IMR-90 (cell line): ENCODE data around the gene ARID4A. TPM values are rescaled to one million over a fixed set of nuclear protein-coding genes. Genes with fewer than 3 reads are reported as not detected.

Source experiments
- ATAC-seq: fragments of 200-7000 bp; cut with Tn5 transposase; 2 replicates; pipeline ENCODE4 v1.9.1; 2020; ENCODE audit warnings: low read depth, mild to moderate bottlenecking, moderate library complexity
- BruUV-seq: library from RNA; stranded (reverse); fragments of 400-500 nt; replicated peaks from 2 replicates; lab custom pipeline; 2021; lab: Mats Ljungman, UMichigan
- CTCF ChIA-PET: fragments of 300-600 bp; formaldehyde crosslinking; extraction: SDS; loops from one replicate; lab custom pipeline; 2021; ENCODE audit warnings: antibody characterized with exemption; lab: Yijun Ruan, JAX
- POLR2A ChIA-PET: fragments of 300-600 bp; sonication (Branson Sonifier 250); formaldehyde crosslinking; loops from one replicate; lab custom pipeline; 2022; ENCODE audit warnings: antibody characterized with exemption; ENCODE audit not compliant: unreplicated experiment; lab: Charles Lee
- DNase-seq: peaks from one replicate; pipeline ENCODE4 v3.0.0; 2013
- H2AFZ ChIP-seq: replicated peaks from 2 replicates; pipeline ENCODE3; 2013; ENCODE audit warnings: low read length, mild to moderate bottlenecking; ENCODE audit not compliant: poor library complexity
- H2AK5ac ChIP-seq: 2 replicates; pipeline ENCODE4 v1.6.1; 2013; ENCODE audit warnings: low read depth, low read length, inconsistent platforms
- H2AK9ac ChIP-seq: replicated peaks from 2 replicates; pipeline ENCODE3; 2013; ENCODE audit warnings: mild to moderate bottlenecking, low read depth, low read length, moderate library complexity; ENCODE audit not compliant: poor library complexity
- H2BK120ac ChIP-seq: 2 replicates; pipeline ENCODE4 v1.6.1; 2013; ENCODE audit warnings: low read depth, low read length, inconsistent platforms
- H2BK15ac ChIP-seq: 3 replicates; pipeline ENCODE4 v1.6.1; 2013; ENCODE audit warnings: low read depth, low read length, inconsistent platforms
- H2BK20ac ChIP-seq: 2 replicates; pipeline ENCODE4 v1.6.1; 2013; ENCODE audit warnings: low read depth, mild to moderate bottlenecking, inconsistent platforms, low read length, moderate library complexity
- H2BK5ac ChIP-seq: 2 replicates; pipeline ENCODE4 v1.6.1; 2013; ENCODE audit warnings: mild to moderate bottlenecking, low read depth, low read length, inconsistent platforms; ENCODE audit not compliant: poor library complexity, severe bottlenecking
- H3K14ac ChIP-seq: replicated peaks from 2 replicates; pipeline ENCODE4 v1.6.1; 2013; ENCODE audit warnings: low read depth, low read length, inconsistent platforms
- H3K18ac ChIP-seq: 2 replicates; pipeline ENCODE4 v1.6.1; 2013; ENCODE audit warnings: low read depth, low read length, control low read depth
- H3K23ac ChIP-seq: 2 replicates; pipeline ENCODE4 v1.6.1; 2013; ENCODE audit warnings: low read depth, low read length, inconsistent platforms
- H3K27ac ChIP-seq: 2 replicates; pipeline ENCODE4 v1.5.1; 2013; ENCODE audit warnings: mild to moderate bottlenecking, control low read depth, low read length; ENCODE audit not compliant: insufficient read depth
- H3K27me3 ChIP-seq: 2 replicates; pipeline ENCODE4 v1.6.1; 2013; ENCODE audit warnings: low read length; ENCODE audit not compliant: control insufficient read depth, insufficient read depth
- H3K36me3 ChIP-seq: 2 replicates; pipeline ENCODE4 v1.6.1; 2013; ENCODE audit warnings: low read length, mixed read lengths; ENCODE audit not compliant: control insufficient read depth, insufficient read depth
- H3K4ac ChIP-seq: 2 replicates; pipeline ENCODE4 v1.6.1; 2013; ENCODE audit warnings: low read depth, low read length, inconsistent platforms
- H3K4me1 ChIP-seq: 2 replicates; pipeline ENCODE4 v1.6.1; 2013; ENCODE audit warnings: low read length, mixed read lengths; ENCODE audit not compliant: control insufficient read depth, insufficient read depth
- H3K4me2 ChIP-seq: 2 replicates; pipeline ENCODE4 v1.6.1; 2013; ENCODE audit warnings: low read depth, mild to moderate bottlenecking, control low read depth, low read length, moderate library complexity
- H3K4me3 ChIP-seq: 2 replicates; pipeline ENCODE4 v1.5.1; 2013; ENCODE audit warnings: low read depth, mild to moderate bottlenecking, control low read depth, low read length, moderate library complexity; ENCODE audit not compliant: insufficient read depth
- H3K56ac ChIP-seq: 2 replicates; pipeline ENCODE4 v1.6.1; 2013; ENCODE audit warnings: low read length, inconsistent platforms; ENCODE audit not compliant: insufficient read depth; ENCODE audit errors: extremely low read depth
- H3K79me1 ChIP-seq, 2 experiments: 2 replicates each; pipeline ENCODE4 v1.6.1; 2013; ENCODE audit warnings: low read length in 2 of 2, inconsistent platforms in 1 of 2, low read depth in 1 of 2
- H3K9ac ChIP-seq: 2 replicates; pipeline ENCODE4 v1.6.1; 2013; ENCODE audit warnings: low read depth, low read length, control low read depth
- H3K9me1 ChIP-seq: 2 replicates; pipeline ENCODE4 v1.6.1; 2013; ENCODE audit warnings: low read length, inconsistent platforms; ENCODE audit not compliant: insufficient read depth
- H3K9me3 ChIP-seq: 2 replicates; pipeline ENCODE4 v1.6.1; 2013; ENCODE audit warnings: low read length; ENCODE audit not compliant: control insufficient read depth, insufficient read depth
- H4K20me1 ChIP-seq: 2 replicates; pipeline ENCODE4 v1.6.1; 2013; ENCODE audit warnings: low read length, inconsistent platforms; ENCODE audit not compliant: insufficient read depth
- H4K5ac ChIP-seq: 2 replicates; pipeline ENCODE4 v1.6.1; 2013; ENCODE audit warnings: mild to moderate bottlenecking, low read depth, low read length, control low read depth
- H4K8ac ChIP-seq, 2 experiments: 2 replicates each; pipeline ENCODE4 v1.6.1; 2013; ENCODE audit warnings: low read depth in 2 of 2, low read length in 2 of 2, control low read depth in 1 of 2, inconsistent platforms in 1 of 2
- H4K91ac ChIP-seq: 2 replicates; pipeline ENCODE4 v1.6.1; 2013; ENCODE audit warnings: low read depth, low read length, inconsistent platforms; ENCODE audit not compliant: insufficient read depth
- BHLHE40 ChIP-seq: fragments of 150-350 bp; IDR thresholded peaks from 2 replicates; pipeline ENCODE4 v1.6.1; 2016; ENCODE audit warnings: mild to moderate bottlenecking, low read depth, low read length
- CEBPB ChIP-seq: IDR thresholded peaks from 2 replicates; pipeline ENCODE4 v1.6.1; 2012; ENCODE audit warnings: low read depth, low read length, improper control_type of control experiment
- CHD1 ChIP-seq: IDR thresholded peaks from 2 replicates; pipeline ENCODE4 v1.6.1; 2012; ENCODE audit warnings: low read depth, low read length, improper control_type of control experiment
- CTCF ChIP-seq: conservative IDR thresholded peaks from 2 replicates; pipeline ENCODE4 v1.5.1; 2012; ENCODE audit warnings: mild to moderate bottlenecking, low read depth, low read length, improper control_type of control experiment
- ELK1 ChIP-seq: fragments of 150-350 bp; IDR thresholded peaks from 2 replicates; pipeline ENCODE4 v1.6.1; 2016; ENCODE audit warnings: low read depth, mild to moderate bottlenecking, low read length, moderate library complexity, borderline replicate concordance
- FOS ChIP-seq: fragments of 150-350 bp; IDR thresholded peaks from 2 replicates; pipeline ENCODE4 v1.6.1; 2016; ENCODE audit warnings: low read depth, low read length
- MAFK ChIP-seq: IDR thresholded peaks from 2 replicates; pipeline ENCODE4 v1.6.1; 2012; ENCODE audit warnings: low read depth, low read length, improper control_type of control experiment
- MAZ ChIP-seq: IDR thresholded peaks from 2 replicates; pipeline ENCODE4 v1.6.1; 2012; ENCODE audit warnings: low read depth, mild to moderate bottlenecking, low read length, improper control_type of control experiment, moderate library complexity, borderline replicate concordance
- MXI1 ChIP-seq: IDR thresholded peaks from 2 replicates; pipeline ENCODE4 v1.6.1; 2012; ENCODE audit warnings: low read depth, mild to moderate bottlenecking, low read length, moderate library complexity, borderline replicate concordance
- NFE2L2 ChIP-seq: fragments of 150-350 bp; IDR thresholded peaks from 2 replicates; pipeline ENCODE4 v1.6.1; 2016; ENCODE audit warnings: low read depth, mild to moderate bottlenecking, low read length
- POLR2A ChIP-seq: IDR thresholded peaks from 2 replicates; pipeline ENCODE4 v1.6.1; 2012; ENCODE audit warnings: mild to moderate bottlenecking, low read depth, low read length
- RAD21 ChIP-seq: IDR thresholded peaks from 2 replicates; pipeline ENCODE4 v1.6.1; 2012; ENCODE audit warnings: low read length, improper control_type of control experiment
- RCOR1 ChIP-seq: IDR thresholded peaks from 2 replicates; pipeline ENCODE4 v1.6.1; 2012; ENCODE audit warnings: mild to moderate bottlenecking, low read length, improper control_type of control experiment; ENCODE audit not compliant: insufficient replicate concordance
- RFX5 ChIP-seq: IDR thresholded peaks from 2 replicates; pipeline ENCODE4 v1.8.0; 2012; ENCODE audit warnings: low read depth, mild to moderate bottlenecking, low read length, moderate library complexity
- SMC3 ChIP-seq: fragments of 150-350 bp; IDR thresholded peaks from 2 replicates; pipeline ENCODE4 v1.6.1; 2016; ENCODE audit warnings: low read depth, mild to moderate bottlenecking, antibody characterized with exemption, low read length, moderate library complexity
- WGBS, 2 experiments: methylation state at CpG; one replicate each; pipeline versions ENCODE4 v1.1.5 to v1.1.7; 2013; ENCODE audit warnings: missing lambda C conversion rate in 2 of 2; ENCODE audit not compliant: insufficient read length in 1 of 2; ENCODE audit errors: extremely low coverage in 2 of 2; 5-methylcytosine and 5-hydroxymethylcytosine counted together
- dilution Hi-C: fragments of 300-500 bp; cut with HindIII; formaldehyde crosslinking; loops from one replicate; pipeline ENCODE4 v1.14.3; 2018; ENCODE audit warnings: low sequenced_read_pairs; ENCODE audit not compliant: unreplicated experiment
- in situ Hi-C: fragments of 300-500 bp; cut with MboI; formaldehyde crosslinking; loops from 3 replicates; pipeline ENCODE4 v1.14.3; 2019; ENCODE audit warnings: low sequenced_read_pairs, inconsistent platforms, mixed read lengths
- intact Hi-C: fragments of 100-400 bp; cut with micrococcal nuclease; formaldehyde crosslinking; loops from 2 replicates; pipeline ENCODE4 v1.10.0; 2022
- polyA plus RNA-seq, 3 experiments: library from polyadenylated mRNA; depleted of rRNA; stranded (reverse); fragments of >200 nt; gene quantifications; 2 replicates each; pipeline ENCODE4 v1.2.3, GENCODE V29; 2012; ENCODE audit warnings: low replicate concordance in 1 of 3
- total RNA-seq: library from RNA; depleted of rRNA; stranded (reverse); fragments of >200 nt; gene quantifications from 2 replicates; pipeline ENCODE4 v1.2.3, GENCODE V29; 2012

Gene ARID4A
- total and polyA plus RNA-seq, 2 of the 4 experiments (the other 2 are of a cell fraction), result 3.3 to 3.8 TPM

DNA sequence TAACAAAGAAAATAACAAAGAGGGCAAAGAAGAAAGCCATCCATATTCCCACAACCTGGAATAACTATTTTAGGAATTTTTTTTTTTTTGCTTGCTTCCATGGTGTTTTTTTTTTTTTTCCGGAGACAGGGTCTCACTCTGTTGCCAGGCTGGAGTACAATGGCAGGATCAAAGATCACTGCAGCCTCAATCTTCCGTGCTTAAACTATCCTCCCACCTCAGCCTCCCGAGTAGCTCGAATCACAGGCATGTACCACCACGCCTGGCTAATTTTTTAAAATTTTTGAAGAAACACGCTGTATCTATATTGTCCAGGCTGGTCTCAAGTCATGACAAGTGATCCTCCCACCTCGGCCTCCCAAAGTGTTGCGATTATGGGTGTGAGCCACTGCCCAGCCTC, 20.2 kb upstream of the ARID4A start:
- peaks cover 24 to 55% of the 10 kb centered on the region in 2 experiments for H3K79me1 ChIP-seq
- intact Hi-C loops, result no loop called here
- no peaks in the 10 kb centered on the region for H3K27me3 ChIP-seq
- 89% methylated on average over 4 of the region's 8 CpGs; no CpG with 5 or more reads in 1 of the 2 experiments for WGBS, 2 experiments
- ATAC-seq, result no peak
- no peak overlapping the region for H3K9ac ChIP-seq
- no peak overlapping the region for H3K56ac ChIP-seq
- H2BK20ac ChIP-seq, result no peak overlapping the region
- peaks cover 11% of the 10 kb centered on the region for H4K20me1 ChIP-seq
- H3K36me3 ChIP-seq, result peaks cover 24% of the 10 kb centered on the region
- no peak overlapping the region for H2AK9ac ChIP-seq
- H3K4ac ChIP-seq, result no peak overlapping the region
- CTCF ChIA-PET, result no interaction called here
- H2BK5ac ChIP-seq, result no peak overlapping the region
- H4K5ac ChIP-seq, result no peak overlapping the region
- no peak overlapping the region for H2BK15ac ChIP-seq
- no peak overlapping the region for H3K27ac ChIP-seq
- no peaks in the 10 kb centered on the region for H3K9me1 ChIP-seq
- in situ Hi-C loops, result no loop called here
- DNase-seq, result no peak
- no peak overlapping the region for H3K4me3 ChIP-seq
- H2BK120ac ChIP-seq, result no peak overlapping the region
- H3K9me3 ChIP-seq, result no peaks in the 10 kb centered on the region
- no peak overlapping the region for H3K14ac ChIP-seq
- no peak overlapping the region for H3K18ac ChIP-seq
- no peak overlapping the region for H3K23ac ChIP-seq
- no peak overlapping the region for H2AFZ ChIP-seq
- no TSS peak for BruUV-seq
- peaks cover 4% of the 10 kb centered on the region; the same call in 1 of the 2 replicates for H3K4me1 ChIP-seq
- POLR2A ChIA-PET, result no interaction called here
- no peak overlapping the region for H4K8ac ChIP-seq
- no peak overlapping the region for H2AK5ac ChIP-seq
- no peak overlapping the region for H4K91ac ChIP-seq
- TF ChIP-seq NFE2L2 (no peak), RCOR1 (no peak), BHLHE40 (no peak), CTCF (no peak), CHD1 (no peak), MAZ (no peak), FOS (no peak), MAFK (no peak), RFX5 (no peak), POLR2A (no peak), SMC3 (no peak), RAD21 (no peak), ELK1 (no peak), CEBPB (no peak), MXI1 (no peak)
- H3K4me2 ChIP-seq, result no peak overlapping the region
- dilution Hi-C loops, result no loop called here
